ENCODE results near the gene LAMA5. TPM values are rescaled to one million over a fixed set of nuclear protein-coding genes. Genes with fewer than 3 reads are reported as not detected.

Gene LAMA5
- total and polyA plus RNA-seq, 9 donors = 4.7 to 115 (median 42.2) TPM

DNA sequence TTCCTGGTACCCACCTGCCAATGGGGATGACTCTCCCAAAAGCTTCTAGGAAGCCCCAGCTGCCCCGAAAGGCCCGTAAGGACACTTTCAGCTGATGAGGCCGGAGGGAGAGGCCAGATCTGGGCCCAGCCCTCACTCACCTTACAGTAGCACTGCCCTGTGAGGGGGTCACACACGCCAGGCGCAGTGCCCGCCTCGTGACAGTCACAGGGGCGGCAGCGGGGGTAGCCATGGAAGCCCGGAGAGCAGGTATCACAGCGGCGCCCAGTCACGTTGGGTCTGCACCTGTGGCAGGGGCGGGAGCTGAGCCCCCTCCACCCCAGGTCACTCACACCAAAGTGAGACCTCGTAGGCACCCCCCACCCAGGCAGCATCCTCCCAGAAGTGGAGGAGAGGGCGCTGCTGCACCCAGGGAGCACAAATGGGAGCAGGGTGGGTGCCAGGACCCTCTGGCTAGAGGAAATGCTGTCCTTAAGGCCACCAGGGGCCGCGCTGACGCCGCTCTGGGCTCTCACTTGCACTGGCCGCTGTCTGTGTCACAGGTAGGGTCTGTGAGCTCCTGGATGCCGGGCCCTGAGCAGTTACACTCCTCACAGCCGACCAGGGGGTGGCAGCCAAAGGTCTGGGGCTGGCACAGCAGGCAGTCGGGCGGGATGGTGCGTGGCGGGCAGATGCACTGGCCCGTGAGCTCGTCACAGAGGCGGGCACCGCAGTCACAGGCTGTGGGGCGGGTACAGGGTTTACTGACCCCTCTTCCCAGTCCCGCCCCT lies 39.2 kb downstream of the LAMA5 start:
- DNase-seq = no peak
- H3K36me3 ChIP-seq = no peaks in the 10 kb centered on the region
- no peak overlapping the region for H3K4me3 ChIP-seq
- H3K27me3 ChIP-seq = no peaks in the 10 kb centered on the region
- H3K4me1 ChIP-seq (ENCODE audit: insufficient read depth) = no peaks in the 10 kb centered on the region
- no peak overlapping the region for H3K27ac ChIP-seq
- TF ChIP-seq, protein P1, sequence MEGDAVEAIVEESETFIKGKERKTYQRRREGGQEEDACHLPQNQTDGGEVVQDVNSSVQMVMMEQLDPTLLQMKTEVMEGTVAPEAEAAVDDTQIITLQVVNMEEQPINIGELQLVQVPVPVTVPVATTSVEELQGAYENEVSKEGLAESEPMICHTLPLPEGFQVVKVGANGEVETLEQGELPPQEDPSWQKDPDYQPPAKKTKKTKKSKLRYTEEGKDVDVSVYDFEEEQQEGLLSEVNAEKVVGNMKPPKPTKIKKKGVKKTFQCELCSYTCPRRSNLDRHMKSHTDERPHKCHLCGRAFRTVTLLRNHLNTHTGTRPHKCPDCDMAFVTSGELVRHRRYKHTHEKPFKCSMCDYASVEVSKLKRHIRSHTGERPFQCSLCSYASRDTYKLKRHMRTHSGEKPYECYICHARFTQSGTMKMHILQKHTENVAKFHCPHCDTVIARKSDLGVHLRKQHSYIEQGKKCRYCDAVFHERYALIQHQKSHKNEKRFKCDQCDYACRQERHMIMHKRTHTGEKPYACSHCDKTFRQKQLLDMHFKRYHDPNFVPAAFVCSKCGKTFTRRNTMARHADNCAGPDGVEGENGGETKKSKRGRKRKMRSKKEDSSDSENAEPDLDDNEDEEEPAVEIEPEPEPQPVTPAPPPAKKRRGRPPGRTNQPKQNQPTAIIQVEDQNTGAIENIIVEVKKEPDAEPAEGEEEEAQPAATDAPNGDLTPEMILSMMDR (IDR thresholded peaks at IDR 0.05) = no peak
- TF ChIP-seq POLR2A (IDR thresholded peaks at IDR 0.05) (no peak), EP300 (IDR thresholded peaks at IDR 0.05) (no peak)
- intact Hi-C loops (cut with DNase I) = no loop called here
- H3K9me3 ChIP-seq = no peaks in the 10 kb centered on the region
- WGBS, 3 donors = 89 to 91% (median 90%) methylated on average over 33 of the region's 33 CpGs

DNA sequence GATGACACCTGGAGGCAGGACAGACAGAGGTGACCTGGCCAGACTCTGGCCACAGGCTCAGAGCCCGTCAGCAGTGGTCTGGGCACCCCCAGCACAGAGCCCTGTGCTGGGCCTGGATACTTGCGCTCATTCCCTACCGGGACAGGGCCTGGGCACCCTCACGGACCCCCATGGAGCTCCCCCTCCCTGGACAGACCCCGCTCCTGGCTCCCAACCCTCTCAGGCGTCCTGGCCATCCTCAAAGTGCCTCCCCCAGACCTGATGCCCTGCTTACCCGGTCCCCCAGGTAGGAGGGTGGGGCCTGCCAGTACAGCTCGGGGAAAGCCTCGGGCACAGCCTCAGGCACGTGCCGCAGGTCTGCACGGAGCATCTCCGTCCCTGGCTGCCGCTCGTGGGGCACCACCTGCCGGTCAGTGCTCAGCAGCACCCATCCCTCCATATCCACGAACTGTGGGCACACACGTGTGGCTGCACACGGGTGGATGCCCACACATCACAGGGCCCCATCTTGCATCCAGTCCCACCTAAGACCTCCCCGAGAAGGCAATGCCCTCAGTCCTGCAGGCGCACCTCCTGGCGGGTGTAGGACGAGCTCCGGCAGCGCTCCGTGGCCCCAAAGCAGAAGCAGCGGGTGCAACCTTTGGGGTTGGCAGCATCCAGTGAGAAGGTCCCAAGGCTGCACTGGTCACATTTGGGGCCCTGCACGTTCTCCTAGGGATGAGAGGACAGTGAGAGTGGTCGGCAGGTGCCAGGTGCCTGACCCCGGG lies 40.0 kb downstream of the LAMA5 start:
- 85 to 93% (median 92%) methylated on average over 23 to 30 of the region's 30 CpGs for WGBS, 3 donors
- no peaks in the 10 kb centered on the region for H3K36me3 ChIP-seq
- H3K9me3 ChIP-seq = no peaks in the 10 kb centered on the region
- no peaks in the 10 kb centered on the region for H3K4me1 ChIP-seq (ENCODE audit: insufficient read depth)
- DNase-seq = no peak
- H3K4me3 ChIP-seq = no peak overlapping the region
- intact Hi-C loops (cut with DNase I) = no loop called here
- TF ChIP-seq, protein P1 (IDR thresholded peaks at IDR 0.05) = no peak
- TF ChIP-seq POLR2A (IDR thresholded peaks at IDR 0.05) (no peak), EP300 (IDR thresholded peaks at IDR 0.05) (no peak)
- no peak overlapping the region for H3K27ac ChIP-seq
- H3K27me3 ChIP-seq = no peaks in the 10 kb centered on the region

DNA sequence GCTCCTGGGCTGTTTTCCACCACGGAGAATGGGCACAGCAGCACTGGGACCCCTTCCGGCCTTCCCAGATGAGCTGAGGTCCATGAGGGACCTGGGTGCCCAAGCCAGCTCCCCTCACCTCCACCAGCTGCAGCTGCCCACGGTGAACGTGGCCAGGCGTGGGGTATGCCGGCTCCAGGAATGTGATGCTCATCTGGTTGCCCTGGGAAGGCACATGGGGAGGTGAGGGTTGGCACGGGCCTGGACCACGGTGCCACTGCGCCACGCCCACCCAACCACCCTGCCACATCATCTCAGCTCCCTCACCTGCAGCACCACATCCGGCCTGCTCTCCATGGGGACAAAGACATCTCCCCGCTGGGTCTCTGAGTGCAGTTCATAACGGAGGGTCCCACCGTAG lies 40.6 kb downstream of the LAMA5 start:
- no peak for DNase-seq
- Histone ChIP-seq H3K27ac (no peak overlapping the region), H3K4me1 (ENCODE audit: insufficient read depth) (no peaks in the 10 kb centered on the region), H3K4me3 (no peak overlapping the region), H3K9me3 (no peaks in the 10 kb centered on the region), H3K36me3 (no peaks in the 10 kb centered on the region), H3K27me3 (no peaks in the 10 kb centered on the region)
- TF ChIP-seq POLR2A (IDR thresholded peaks at IDR 0.05) = no peak
- TF ChIP-seq EP300 (IDR thresholded peaks at IDR 0.05) = no peak
- TF ChIP-seq, protein P1 (IDR thresholded peaks at IDR 0.05) = no peak
- 89 to 94% (median 94%) methylated on average over 14 of the region's 14 CpGs for WGBS, 3 donors
- intact Hi-C loops (cut with DNase I) = no loop called here

DNA sequence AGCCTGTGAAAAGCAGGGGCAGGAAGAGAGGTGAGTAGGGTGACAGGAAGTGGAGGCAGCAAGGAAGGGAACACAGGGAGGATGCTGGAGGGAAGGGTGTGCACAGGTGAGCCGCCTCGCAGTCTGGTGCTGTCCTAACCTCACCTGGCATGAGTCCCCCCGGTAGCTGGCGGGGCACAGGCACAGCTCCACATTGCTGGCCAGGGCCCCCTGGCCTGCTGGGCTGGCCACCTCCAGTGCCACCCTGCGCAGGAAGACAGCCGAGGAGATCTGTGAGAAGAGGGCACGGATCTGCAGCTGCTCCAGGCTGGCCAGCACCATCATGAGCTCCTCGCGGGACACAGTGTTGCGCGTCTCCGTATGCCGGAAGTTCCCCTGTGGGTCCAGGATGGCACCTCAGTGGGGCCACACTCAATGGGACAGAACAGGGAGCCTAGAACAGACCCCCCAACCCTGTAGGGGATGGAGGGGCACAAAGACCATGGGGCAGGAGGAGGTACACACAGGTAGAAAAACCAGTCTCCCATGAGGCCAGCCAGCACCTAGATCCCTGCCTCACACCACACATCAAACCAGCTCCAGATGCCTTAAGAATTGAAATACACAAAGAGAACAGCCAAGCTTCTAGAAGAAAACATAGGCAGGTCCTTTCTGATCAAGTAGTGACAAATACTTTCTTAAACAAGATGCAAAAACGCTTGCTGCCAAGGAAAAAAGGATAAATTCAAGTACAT lies 41.8 kb downstream of the LAMA5 start:
- no peaks in the 10 kb centered on the region for H3K27me3 ChIP-seq
- TF ChIP-seq EP300 (IDR thresholded peaks at IDR 0.05) (no peak), POLR2A (IDR thresholded peaks at IDR 0.05) (no peak)
- TF ChIP-seq, protein P1 (IDR thresholded peaks at IDR 0.05) = no peak
- no peaks in the 10 kb centered on the region for H3K36me3 ChIP-seq
- peak in 1 of 5 donors; percentile 8 for DNase-seq
- intact Hi-C loops (cut with DNase I) = no loop called here
- WGBS, 3 donors = 88 to 96% (median 95%) methylated on average over 13 to 14 of the region's 14 CpGs
- H3K4me1 ChIP-seq (ENCODE audit: insufficient read depth) = no peaks in the 10 kb centered on the region
- no peak overlapping the region for H3K27ac ChIP-seq
- no peak overlapping the region for H3K4me3 ChIP-seq
- H3K9me3 ChIP-seq = no peaks in the 10 kb centered on the region

All from ovary (tissue), 9 donors.